H1 (cell line): Measurements from ENCODE around the gene CAMTA1. TPM values are rescaled to one million over a fixed set of nuclear protein-coding genes. Genes with fewer than 3 reads are reported as not detected.

ENCODE experiments used
- CTCF ChIA-PET: fragments of 300-600 bp; sonication (Branson Sonifier 250); formaldehyde crosslinking; loops from one replicate; lab custom pipeline; 2021; ENCODE audit not compliant: partially characterized antibody; lab: Charles Lee
- POLR2A ChIA-PET: fragments of 300-600 bp; sonication (Branson Sonifier 250); formaldehyde crosslinking; loops from one replicate; lab custom pipeline; 2021; ENCODE audit warnings: inconsistent platforms; ENCODE audit not compliant: partially characterized antibody; lab: Charles Lee
- DNase-seq, 2 experiments: peaks; one replicate each; pipeline versions ENCODE4 v3.0.0 to v3.0.0-alpha.2; 2010 to 2022; ENCODE audit warnings: low spot score in 2 of 2, low read depth in 1 of 2, mixed read lengths in 1 of 2
- FAIRE-seq: peaks from 2 replicates; lab custom pipeline; 2011; peaks lifted over from hg19 to GRCh38; lab: Jason Lieb, UNC
- H2AFZ ChIP-seq: 2 replicates; pipeline ENCODE4 v1.8.1; 2012; ENCODE audit warnings: low read length, inconsistent platforms
- H2AK5ac ChIP-seq: 2 replicates; pipeline ENCODE4 v1.6.1; 2013; ENCODE audit warnings: low read depth, low read length
- H2BK120ac ChIP-seq: replicated peaks from 2 replicates; pipeline ENCODE3; 2013; ENCODE audit warnings: low read depth, low read length, inconsistent platforms
- H2BK12ac ChIP-seq: 2 replicates; pipeline ENCODE4 v1.6.1; 2013; ENCODE audit warnings: low read depth, low read length
- H2BK15ac ChIP-seq: 2 replicates; pipeline ENCODE4 v1.6.1; 2013; ENCODE audit warnings: low read length
- H2BK20ac ChIP-seq: 2 replicates; pipeline ENCODE4 v1.6.1; 2013; ENCODE audit warnings: low read length
- H2BK5ac ChIP-seq: 2 replicates; pipeline ENCODE4 v1.6.1; 2013; ENCODE audit warnings: low read depth, low read length
- H3K14ac ChIP-seq: 2 replicates; pipeline ENCODE4 v1.6.1; 2013; ENCODE audit warnings: inconsistent platforms; ENCODE audit not compliant: insufficient read length
- H3K18ac ChIP-seq: 2 replicates; pipeline ENCODE4 v1.6.1; 2013; ENCODE audit warnings: low read length; ENCODE audit errors: extremely low read depth
- H3K23ac ChIP-seq: 2 replicates; pipeline ENCODE4 v1.6.1; 2013; ENCODE audit warnings: inconsistent platforms; ENCODE audit not compliant: insufficient read length
- H3K23me2 ChIP-seq: 2 replicates; pipeline ENCODE4 v1.6.1; 2013; ENCODE audit warnings: low read depth, low read length
- H3K27ac ChIP-seq: 2 replicates; pipeline ENCODE4 v1.6.1; 2011; ENCODE audit warnings: low read depth, low read length, inconsistent platforms
- H3K27me3 ChIP-seq, 4 experiments: replicated peaks in 1 of 4; 1 replicate in 1 of 4; 2 replicates in 3 of 4; pipeline versions ENCODE4 v1.6.1 to v1.8.1; 2011 to 2013; ENCODE audit warnings: low read length in 3 of 4, mild to moderate bottlenecking in 3 of 4, inconsistent platforms in 2 of 4, mixed read lengths in 2 of 4, moderate library complexity in 1 of 4; ENCODE audit not compliant: control insufficient read depth in 3 of 4, insufficient read depth in 3 of 4; ENCODE audit errors: extremely low read depth in 1 of 4
- H3K36me3 ChIP-seq, 4 experiments: 2 replicates each; pipeline versions ENCODE4 v1.6.1 to v1.8.1; 2011 to 2013; ENCODE audit warnings: mild to moderate bottlenecking in 4 of 4, low read length in 3 of 4, moderate library complexity in 2 of 4, control low read depth in 1 of 4, inconsistent platforms in 1 of 4; ENCODE audit not compliant: insufficient read depth in 4 of 4, control insufficient read depth in 2 of 4
- H3K4ac ChIP-seq: replicated peaks from 2 replicates; pipeline ENCODE3; 2013; ENCODE audit warnings: low read length, low read depth, mixed read lengths, inconsistent platforms; ENCODE audit not compliant: insufficient read length
- H3K4me1 ChIP-seq, 4 experiments: replicated peaks in 1 of 4; 1 replicate in 1 of 4; 2 replicates in 3 of 4; pipeline versions ENCODE4 v1.6.1 to v1.8.1; 2011 to 2013; ENCODE audit warnings: low read length in 3 of 4, inconsistent platforms in 2 of 4, mixed read lengths in 1 of 4; ENCODE audit not compliant: insufficient read depth in 4 of 4, control insufficient read depth in 3 of 4
- H3K4me2 ChIP-seq, 2 experiments: 2 replicates each; pipeline versions ENCODE4 v1.6.1 to v1.8.1; 2011 to 2013; ENCODE audit warnings: low read depth in 2 of 2, low read length in 2 of 2, control low read depth in 1 of 2, inconsistent platforms in 1 of 2, mild to moderate bottlenecking in 1 of 2; ENCODE audit not compliant: insufficient read depth in 1 of 2
- H3K4me3 ChIP-seq, 4 experiments: fragments of 200-600, 300-600 bp in 1 of 4; sonication (generic), shearing (Covaris generic), sonication (Bioruptor Twin) in 1 of 4; 2 replicates each; pipeline versions ENCODE4 v1.5.1 to v1.8.1; 2011 to 2016; ENCODE audit warnings: low read length in 4 of 4, low read depth in 3 of 4, control low read depth in 2 of 4, inconsistent platforms in 2 of 4, mild to moderate bottlenecking in 2 of 4, mixed read lengths in 1 of 4, moderate library complexity in 1 of 4; ENCODE audit not compliant: insufficient read depth in 2 of 4; ENCODE audit errors: extremely low read depth in 1 of 4
- H3K56ac ChIP-seq: replicated peaks from 2 replicates; pipeline ENCODE3; 2013; ENCODE audit warnings: low read depth, mild to moderate bottlenecking, mixed read lengths, low read length, inconsistent platforms; ENCODE audit not compliant: insufficient read length
- H3K79me1 ChIP-seq: 2 replicates; pipeline ENCODE4 v1.6.1; 2013; ENCODE audit warnings: low read depth, low read length, control low read depth
- H3K79me2 ChIP-seq, 2 experiments: 2 replicates each; pipeline versions ENCODE4 v1.6.1 to v1.8.1; 2012 to 2013; ENCODE audit warnings: low read length in 2 of 2, mild to moderate bottlenecking in 2 of 2, inconsistent platforms in 1 of 2; ENCODE audit not compliant: insufficient read depth in 2 of 2, control insufficient read depth in 1 of 2
- H3K9ac ChIP-seq, 4 experiments: replicated peaks in 1 of 4; 1 replicate in 1 of 4; 2 replicates in 3 of 4; pipeline versions ENCODE4 v1.6.1 to v1.8.1; 2011 to 2013; ENCODE audit warnings: low read depth in 3 of 4, low read length in 3 of 4, control low read depth in 2 of 4, mild to moderate bottlenecking in 2 of 4, moderate library complexity in 2 of 4, inconsistent platforms in 1 of 4; ENCODE audit errors: extremely low read depth in 1 of 4
- H3K9me3 ChIP-seq, 2 experiments: 2 replicates each; pipeline versions ENCODE4 v1.6.1 to v1.8.1; 2012 to 2013; ENCODE audit warnings: mild to moderate bottlenecking in 2 of 2, moderate library complexity in 2 of 2, control low read depth in 1 of 2, inconsistent platforms in 1 of 2, low read depth in 1 of 2, low read length in 1 of 2, mixed read lengths in 1 of 2; ENCODE audit not compliant: insufficient read depth in 2 of 2
- H4K20me1 ChIP-seq, 2 experiments: replicated peaks in 1 of 2; 2 replicates each; pipeline versions ENCODE3 to v1.8.1; 2011 to 2013; ENCODE audit warnings: inconsistent platforms in 2 of 2, low read length in 2 of 2, mild to moderate bottlenecking in 1 of 2; ENCODE audit not compliant: insufficient read depth in 2 of 2, control insufficient read depth in 1 of 2
- H4K5ac ChIP-seq: 2 replicates; pipeline ENCODE4 v1.6.1; 2013; ENCODE audit warnings: low read length, low read depth, mixed read lengths, inconsistent platforms; ENCODE audit not compliant: insufficient read length
- H4K8ac ChIP-seq: 2 replicates; pipeline ENCODE4 v1.8.0; 2013; ENCODE audit warnings: mild to moderate bottlenecking, moderate library complexity, low read length, inconsistent platforms; ENCODE audit not compliant: insufficient read depth; ENCODE audit errors: extremely low read depth
- H4K91ac ChIP-seq: replicated peaks from 2 replicates; pipeline ENCODE3; 2013; ENCODE audit warnings: low read length, mixed read lengths, inconsistent platforms; ENCODE audit not compliant: insufficient read length
- BACH1 ChIP-seq: IDR thresholded peaks from 2 replicates; pipeline ENCODE4 v1.6.1; 2012; ENCODE audit warnings: low read length, improper control_type of control experiment
- CEBPB ChIP-seq: IDR thresholded peaks from 2 replicates; pipeline ENCODE4 v1.6.1; 2012; ENCODE audit warnings: low read depth, low read length
- CHD1 ChIP-seq: IDR thresholded peaks from 2 replicates; pipeline ENCODE4 v1.6.1; 2012; ENCODE audit warnings: low read depth, low read length, improper control_type of control experiment
- POLR2A ChIP-seq, 2 experiments: IDR thresholded peaks; 1 replicate in 1 of 2; 2 replicates in 1 of 2; pipeline ENCODE4 v1.6.1; 2011; ENCODE audit warnings: low read depth in 2 of 2, low read length in 2 of 2, mild to moderate bottlenecking in 2 of 2; ENCODE audit errors: control extremely low read depth in 1 of 2
- RXRA ChIP-seq: IDR thresholded peaks from 2 replicates; pipeline ENCODE4 v1.6.1; 2011; ENCODE audit warnings: low read depth, mild to moderate bottlenecking, low read length, moderate library complexity; ENCODE audit not compliant: insufficient read depth
- SAP30 ChIP-seq: fragments of 300-600 bp; sonication (generic); IDR thresholded peaks from 2 replicates; pipeline ENCODE4 v1.7.1; 2012; ENCODE audit warnings: low read length, moderate library complexity, mild to moderate bottlenecking, inconsistent platforms; ENCODE audit not compliant: insufficient read depth, insufficient replicate concordance
- WGBS, 2 experiments: shearing (Covaris generic) in 1 of 2; methylation state at CpG; one replicate each; pipeline versions ENCODE4 v1.1.6 to v1.1.7; 2013 to 2015; ENCODE audit warnings: low lambda C conversion rate in 2 of 2, mixed read lengths in 2 of 2, inconsistent platforms in 1 of 2, low coverage in 1 of 2, missing lambda C conversion rate in 1 of 2; ENCODE audit not compliant: insufficient replicate concordance in 2 of 2, insufficient coverage in 1 of 2, insufficient read length in 1 of 2; ENCODE audit errors: extremely low coverage in 1 of 2, missing lambda C conversion rate in 1 of 2; 5-methylcytosine and 5-hydroxymethylcytosine counted together
- polyA plus RNA-seq, 7 experiments: library from polyadenylated mRNA; depleted of rRNA in 3 of 7; stranded (reverse) in 5 of 7; unstranded in 2 of 7; fragments of >200 nt in 5 of 7; fragments of 200-250 nt in 2 of 7; gene quantifications; 1 replicate in 5 of 7; 2 replicates in 1 of 7; 4 replicates in 1 of 7; pipeline versions ENCODE4 v1.2.1 to v1.2.3, GENCODE V29; 2011 to 2013; ENCODE audit warnings: missing spikeins in 2 of 7, mixed read lengths in 2 of 7
- total RNA-seq: library from RNA; stranded (reverse); fragmentation: NEBNext Ultra II Directional; extraction: Animal tissue kit (Norgen Biotek cat#: 25700); gene quantifications from 2 replicates; pipeline ENCODE4 v1.2.1, GENCODE V29; 2021

The CAMTA1 gene
- total and polyA plus RNA-seq, 2 of the 8 experiments (the other 6 are each of a cell fraction or from before 2014, with no cell fraction given): 65.0 to 119 TPM

- Histone ChIP-seq H3K27me3 (no peaks in the 10 kb centered on the region), H3K23ac (no peak overlapping the region), H2BK5ac (no peak overlapping the region), H3K4me2 (no peak overlapping the region), H2BK15ac (no peak overlapping the region), H2AK5ac (no peak overlapping the region), H3K36me3 (peaks cover 0 to 8% (median 0%) of the 10 kb centered on the region in 4 experiments; a peak in 1 of 8 replicates), H3K18ac (no peak overlapping the region), H2BK120ac (no peak overlapping the region), H3K56ac (no peak overlapping the region), H3K27ac (no peak overlapping the region), H4K5ac (no peak overlapping the region), H4K20me1 (peaks cover 21 to 22% of the 10 kb centered on the region in 2 experiments), H4K91ac (no peak overlapping the region), H2BK20ac (no peak overlapping the region), H3K4me1 (peaks cover 0 to 9% (median 1%) of the 10 kb centered on the region in 4 experiments; a peak in 3 of 7 replicates), H3K79me1 (peaks cover 18% of the 10 kb centered on the region), H3K4me3 (no peak overlapping the region), H2BK12ac (no peak overlapping the region), H3K9me3 (no peaks in the 10 kb centered on the region), H3K23me2 (no peaks in the 10 kb centered on the region), H3K14ac (no peak overlapping the region), H3K4ac (no peak overlapping the region), H2AFZ (no peak overlapping the region), H3K9ac (no peak overlapping the region), H4K8ac (no peak overlapping the region), H3K79me2 (peaks cover 18 to 98% of the 10 kb centered on the region in 2 experiments)
- DNase-seq (no peak), FAIRE-seq (no peak)
- ChIA-PET POLR2A (no interaction called here), CTCF (interaction anchor here (1.4 to 2.3 kb wide), 2 partner anchors 68 to 85 kb away, joined by 3 to 7 read pairs; no protein-coding TSS in a partner anchor)
- WGBS, 2 experiments: 90% methylated on average over 1 of the region's 1 CpG; no CpG with 5 or more reads in 1 of the 2 experiments
- no peak for TF ChIP-seq RXRA
- no peak for TF ChIP-seq CEBPB
- TF ChIP-seq CHD1: no peak
- no peak for TF ChIP-seq POLR2A (IDR thresholded peaks at IDR 0.05; ENCODE audit: control extremely low read depth in 1 of 2, low read depth in 2 of 2, low read length in 2 of 2)
- TF ChIP-seq BACH1: no peak
- no peak for TF ChIP-seq SAP30
Observed at GRCh38 chr1:6805004-6805416, 19.8 kb downstream of the CAMTA1 start.
